DMS153 treated with DMSO at 0.1 percent for 48 hours (cell line): ENCODE data around the gene CD6.
"Not testable (repeated sequence)": the region's sequence is repeated elsewhere in the genome, so short reads cannot be mapped to it uniquely, and the experiment has no call there.

Experiments used
- DNase-seq: peaks from one replicate; lab custom pipeline; 2025; ENCODE audit not compliant: unreplicated experiment; lab: John Stamatoyannopoulos, UW

Gene CD6

GRCh38 chr11:61053191-61053590 lies 81.7 kb downstream of the CD6 start:
- DNase-seq = no peak

GRCh38 chr11:61054513-61054912 lies 83.0 kb downstream of the CD6 start:
- DNase-seq = no peak

- no peak for DNase-seq
Observed at GRCh38 chr11:61054927-61055562, 83.6 kb downstream of the CD6 start.

GRCh38 chr11:61055776-61056175 lies 84.3 kb downstream of the CD6 start:
- no peak for DNase-seq

- DNase-seq = no peak
Observed at GRCh38 chr11:61056571-61056970, 85.1 kb downstream of the CD6 start.

- DNase-seq = no peak
Observed at GRCh38 chr11:61056981-61057380, 85.5 kb downstream of the CD6 start.

GRCh38 chr11:61057615-61058014 lies 86.1 kb downstream of the CD6 start:
- no peak for DNase-seq

- DNase-seq = no peak
Observed at GRCh38 chr11:61058583-61059259, 87.2 kb downstream of the CD6 start.

- DNase-seq = no peak
Observed at GRCh38 chr11:61059260-61059752, 87.8 kb downstream of the CD6 start.

GRCh38 chr11:61061081-61061826 lies 89.8 kb downstream of the CD6 start:
- no peak for DNase-seq

GRCh38 chr11:61062181-61062930 lies 90.9 kb downstream of the CD6 start:
- no peak for DNase-seq

GRCh38 chr11:61065236-61065635 lies 93.8 kb downstream of the CD6 start:
- DNase-seq = not testable (repeated sequence)

GRCh38 chr11:61065955-61066638 lies 94.6 kb downstream of the CD6 start:
- no peak for DNase-seq

GRCh38 chr11:61066645-61067044 lies 95.2 kb downstream of the CD6 start:
- no peak for DNase-seq

- no peak for DNase-seq
Observed at GRCh38 chr11:61067782-61068446, 96.4 kb downstream of the CD6 start.

GRCh38 chr11:61068581-61068980 lies 97.1 kb downstream of the CD6 start:
- no peak for DNase-seq

GRCh38 chr11:61069427-61069826 lies 97.9 kb downstream of the CD6 start:
- DNase-seq = no peak
